NCI-H1436 treated with DMSO at 0.1 percent for 48 hours (cell line): ENCODE measurements around the gene MAOA.
"Not testable (repeated sequence)": the region's sequence is repeated elsewhere in the genome, so short reads cannot be mapped to it uniquely, and the experiment has no call there.

ENCODE experiments used
- DNase-seq: peaks from one replicate; lab custom pipeline; 2025; lab: John Stamatoyannopoulos, UW

MAOA gene

DNA sequence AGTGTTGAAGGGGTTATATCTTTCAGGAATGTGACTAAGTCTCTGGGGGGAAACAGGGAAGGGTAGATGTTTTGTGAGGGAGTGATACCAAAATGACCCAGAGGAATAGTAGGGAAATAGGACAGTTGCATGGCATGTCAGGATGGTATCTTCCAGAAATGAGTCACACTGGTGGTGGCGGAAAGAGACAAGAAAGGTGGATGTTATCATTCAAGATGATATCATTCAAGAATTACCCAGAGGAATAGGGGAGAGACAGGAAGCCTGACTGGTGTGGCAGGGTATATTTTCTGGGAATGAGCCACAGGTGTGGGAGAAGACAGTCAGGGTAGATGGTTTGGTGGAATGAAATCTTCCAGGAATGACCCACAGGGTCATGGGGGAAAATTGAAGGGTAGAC, 61.1 kb downstream of the MAOA start:
- DNase-seq, result no peak

DNA sequence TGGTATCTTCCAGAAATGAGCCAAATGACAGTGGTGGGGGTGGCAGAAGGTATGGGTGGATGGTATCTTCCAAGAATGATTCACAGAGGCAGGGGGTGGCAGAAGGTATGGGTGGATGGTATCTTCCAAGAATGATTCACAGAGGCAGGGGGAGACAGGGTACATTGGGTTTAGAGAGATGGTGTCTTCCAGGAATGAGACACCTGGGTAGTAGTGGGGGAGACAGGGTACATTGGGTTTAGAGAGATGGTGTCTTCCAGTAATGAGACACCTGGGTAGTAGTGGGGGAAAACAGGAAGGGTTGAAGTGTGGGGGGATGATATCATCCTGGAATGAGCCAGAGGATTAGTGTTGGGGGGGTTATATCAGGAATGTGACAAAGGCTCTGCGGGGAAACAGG, 62.0 kb downstream of the MAOA start:
- no peak for DNase-seq

DNA sequence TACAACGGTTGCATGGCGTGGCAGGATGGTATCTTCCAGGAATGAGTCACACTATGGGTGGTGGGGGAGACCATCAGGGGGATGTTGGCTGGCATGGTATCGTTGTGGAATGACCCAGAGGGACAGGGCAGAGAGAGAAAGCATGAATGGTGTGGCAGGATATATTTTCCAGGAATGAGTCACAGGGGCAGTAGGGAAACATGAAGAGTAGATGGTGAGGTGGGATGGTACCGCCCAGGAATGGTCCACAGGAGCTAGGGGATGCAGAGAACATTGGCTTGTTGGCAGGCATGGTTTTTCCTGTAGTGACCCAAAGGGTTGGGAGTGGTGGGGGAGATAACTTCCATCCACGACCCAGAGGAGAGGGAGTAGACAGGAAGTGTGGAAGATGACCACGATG, 62.4 kb downstream of the MAOA start:
- DNase-seq, result no peak

DNA sequence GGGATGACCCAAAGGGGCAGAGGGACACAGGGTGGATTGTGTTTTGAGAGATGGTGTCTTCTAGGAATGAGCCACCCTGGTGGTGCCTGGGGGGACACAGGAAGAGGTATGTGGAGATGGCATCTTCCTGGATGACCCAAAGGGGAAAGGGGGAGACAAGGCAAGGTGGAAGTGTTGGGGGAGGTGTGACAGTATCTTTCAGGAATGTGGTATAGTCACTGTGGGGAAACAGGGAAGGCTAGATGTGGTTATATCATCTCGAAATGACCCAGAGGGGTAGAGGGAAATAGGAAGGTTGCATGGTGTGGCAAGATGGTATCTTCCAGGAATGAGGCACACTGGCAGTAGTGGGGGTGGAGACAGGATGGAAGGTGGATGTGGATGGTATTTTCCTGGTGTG, 62.9 kb downstream of the MAOA start:
- no peak for DNase-seq

DNA sequence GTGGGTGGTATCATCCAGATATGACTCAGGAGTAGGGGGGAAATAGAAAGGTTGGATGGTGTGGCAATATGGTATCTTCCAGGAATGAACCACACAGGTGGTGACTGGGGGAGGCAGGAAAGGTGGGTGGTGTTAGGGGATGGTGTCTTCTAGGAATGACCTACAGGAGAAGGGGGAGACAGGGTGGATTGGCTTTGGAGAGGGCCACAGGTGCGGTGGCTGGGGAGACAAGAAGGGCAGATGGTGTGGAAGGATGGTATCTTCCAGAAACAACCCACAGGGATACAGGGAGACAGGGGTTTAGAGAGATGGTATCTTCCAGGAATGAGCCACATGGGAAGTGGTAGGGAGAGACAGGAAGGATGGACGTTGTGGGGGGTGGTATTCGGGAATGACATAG, 64.0 kb downstream of the MAOA start:
- DNase-seq, result no peak

DNA sequence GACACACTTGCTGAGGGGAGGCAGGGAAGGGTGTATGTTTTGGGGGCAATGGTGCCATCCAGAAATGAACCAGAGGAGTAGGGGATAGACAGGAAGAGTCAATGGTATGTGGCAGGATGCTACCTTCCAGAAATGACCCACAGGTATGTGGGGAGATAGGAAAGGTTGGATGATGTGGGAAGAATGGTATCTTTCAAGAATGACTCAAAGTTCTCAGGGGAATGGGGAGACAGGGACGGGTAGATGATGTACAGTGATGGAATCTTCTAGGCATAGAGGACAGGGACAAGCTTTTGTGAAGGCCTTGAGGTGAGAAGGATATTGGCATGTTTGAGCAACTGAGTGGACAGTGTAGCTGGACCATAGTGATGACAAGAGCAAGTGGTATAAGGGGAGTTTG, 64.9 kb downstream of the MAOA start:
- DNase-seq, result no peak

DNA sequence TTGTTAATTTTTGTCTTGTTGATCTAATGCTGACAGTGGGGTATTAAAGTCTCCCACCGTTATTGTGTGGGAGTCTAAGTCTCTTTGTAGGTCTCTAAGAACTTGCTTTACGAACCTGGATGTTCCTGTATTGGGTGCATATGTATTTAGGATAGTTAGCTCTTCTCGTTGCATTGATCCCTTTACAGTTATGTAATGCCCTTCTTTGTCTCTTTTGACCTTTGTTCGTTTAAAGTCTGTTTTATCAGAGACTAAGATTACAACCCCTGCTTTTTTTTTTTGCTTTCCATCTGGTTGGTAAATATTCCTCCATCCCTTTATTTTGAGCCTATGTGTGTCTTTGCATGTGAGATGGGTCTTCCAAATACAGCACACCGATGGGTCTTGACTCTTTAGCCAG, 69.1 kb downstream of the MAOA start:
- DNase-seq, result not testable (repeated sequence)

DNA sequence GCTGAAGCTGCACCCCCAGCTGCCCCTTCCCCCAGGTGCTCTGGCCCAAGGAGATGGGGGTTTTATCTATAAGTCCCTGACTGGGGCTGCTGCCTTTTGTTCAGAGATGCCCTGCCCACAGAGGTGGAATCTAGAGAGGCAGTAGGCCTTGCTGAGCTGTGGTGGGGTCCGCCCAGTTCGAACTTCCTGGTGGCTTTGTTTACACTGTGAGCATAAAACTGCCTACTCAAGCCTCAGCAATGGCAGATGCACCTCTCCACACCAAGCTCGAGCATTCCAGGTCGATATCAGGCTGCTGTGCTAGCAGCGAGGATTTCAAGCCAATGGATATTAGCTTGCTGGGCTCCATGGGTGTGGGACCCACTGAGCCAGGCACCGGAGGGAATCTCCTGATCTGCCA, 71.2 kb downstream of the MAOA start:
- DNase-seq, result not testable (repeated sequence)

DNA sequence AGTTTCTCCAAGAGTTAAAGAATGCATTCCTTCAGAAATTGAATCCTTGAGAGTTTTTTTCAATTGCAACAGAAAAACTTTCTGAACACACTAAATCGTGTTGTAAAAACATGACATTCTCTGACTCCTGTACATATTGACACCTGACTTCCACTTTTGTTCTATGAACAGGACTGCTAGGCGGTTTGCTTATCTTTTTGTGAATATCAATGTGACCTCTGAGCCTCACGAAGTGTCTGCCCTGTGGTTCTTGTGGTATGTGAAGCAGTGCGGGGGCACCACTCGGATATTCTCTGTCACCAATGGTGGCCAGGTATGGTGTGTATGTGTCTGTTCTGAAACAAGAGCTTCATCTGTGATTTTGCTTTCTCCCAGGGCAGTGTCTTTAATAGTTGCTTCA, 71.9 kb downstream of the MAOA start:
- no peak for DNase-seq

DNA sequence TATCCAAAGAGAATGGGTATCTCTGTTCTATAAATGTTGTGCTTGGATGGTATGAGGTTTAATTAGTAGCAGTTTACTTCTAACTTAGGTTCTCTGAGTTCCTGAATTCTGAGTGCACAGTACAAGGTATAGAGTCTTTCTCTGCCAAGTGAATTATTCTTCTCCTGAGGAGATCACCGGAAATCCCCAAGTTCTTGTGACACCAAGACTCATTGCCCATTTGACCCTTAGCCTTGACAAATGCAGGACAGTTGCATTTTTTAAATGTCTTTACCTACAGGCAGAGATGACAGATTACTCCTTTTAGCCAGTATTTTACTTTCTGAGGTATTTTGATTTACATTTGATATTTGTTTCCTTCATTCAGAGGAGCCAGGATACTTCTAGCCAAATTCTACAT, 72.9 kb downstream of the MAOA start:
- DNase-seq, result no peak

DNA sequence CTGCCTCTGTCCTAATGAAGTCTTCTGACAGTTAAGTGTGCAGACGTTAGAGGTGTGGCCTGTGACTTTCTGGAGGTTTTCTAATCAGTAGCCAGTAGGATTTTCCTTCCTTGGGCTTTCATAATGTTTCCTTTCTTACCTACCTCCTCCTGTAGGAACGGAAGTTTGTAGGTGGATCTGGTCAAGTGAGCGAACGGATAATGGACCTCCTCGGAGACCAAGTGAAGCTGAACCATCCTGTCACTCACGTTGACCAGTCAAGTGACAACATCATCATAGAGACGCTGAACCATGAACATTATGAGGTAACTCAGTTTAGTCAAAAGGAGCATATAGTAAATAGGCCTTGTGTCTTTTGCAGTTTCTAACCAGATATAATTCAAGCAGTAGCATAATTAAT, 75.0 kb downstream of the MAOA start:
- DNase-seq, result no peak

DNA sequence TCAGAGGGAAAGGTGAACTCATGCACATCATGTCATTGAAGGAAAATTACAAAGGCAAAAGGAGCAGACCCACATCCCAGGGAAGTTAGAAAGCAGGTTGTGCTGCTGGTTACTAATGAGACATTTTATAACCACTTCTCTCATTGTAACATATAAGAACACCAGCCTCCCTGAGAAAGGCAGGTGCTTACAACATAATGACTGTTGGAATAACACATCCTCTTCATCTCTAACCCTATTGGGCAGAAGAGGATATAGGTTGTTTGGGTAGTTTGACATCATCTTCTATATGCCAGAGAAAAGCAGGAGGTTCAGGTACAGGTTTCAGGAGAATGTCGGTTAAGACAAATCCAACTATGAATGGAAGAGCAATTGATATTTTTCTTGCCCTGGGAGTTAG, 77.6 kb downstream of the MAOA start:
- no peak for DNase-seq

DNA sequence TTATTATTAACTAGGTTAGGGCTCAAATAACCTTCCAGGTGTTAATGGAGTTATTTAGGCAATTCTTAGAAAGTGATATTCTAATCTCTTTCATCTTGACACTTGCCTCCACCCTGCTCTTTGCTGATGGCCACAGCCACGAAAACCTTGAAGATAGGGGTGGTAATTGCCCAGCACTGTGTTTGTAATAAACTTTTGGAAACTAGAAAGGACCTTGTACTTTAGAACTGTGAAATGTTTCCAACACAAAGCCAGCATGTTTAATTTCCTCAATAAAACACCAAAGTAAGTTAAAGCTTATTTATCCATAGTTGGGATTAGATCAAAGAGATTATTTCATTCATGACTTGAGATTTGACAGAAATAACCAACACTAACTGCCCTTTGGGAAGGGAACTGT, 78.3 kb downstream of the MAOA start:
- no peak for DNase-seq

DNA sequence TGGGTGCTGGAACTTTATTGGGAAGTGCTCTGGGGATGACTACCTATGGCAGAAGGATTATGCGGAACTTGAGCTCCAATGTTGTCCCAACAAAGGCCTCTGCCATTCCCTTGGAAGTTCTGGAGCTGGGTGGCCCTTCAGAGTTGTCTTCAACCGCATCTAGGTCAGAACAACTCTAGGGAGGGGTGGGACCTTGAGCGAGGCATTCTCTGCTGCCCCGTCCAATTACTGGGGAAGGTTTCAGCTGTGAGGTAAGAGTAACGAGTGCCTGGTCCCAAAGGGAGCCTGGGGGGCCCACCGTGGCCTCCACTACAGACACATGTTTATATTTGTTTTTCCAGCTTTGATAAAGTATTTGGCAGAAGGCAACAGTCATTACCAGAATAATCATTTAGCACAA, 79.4 kb downstream of the MAOA start:
- DNase-seq, result no peak

DNA sequence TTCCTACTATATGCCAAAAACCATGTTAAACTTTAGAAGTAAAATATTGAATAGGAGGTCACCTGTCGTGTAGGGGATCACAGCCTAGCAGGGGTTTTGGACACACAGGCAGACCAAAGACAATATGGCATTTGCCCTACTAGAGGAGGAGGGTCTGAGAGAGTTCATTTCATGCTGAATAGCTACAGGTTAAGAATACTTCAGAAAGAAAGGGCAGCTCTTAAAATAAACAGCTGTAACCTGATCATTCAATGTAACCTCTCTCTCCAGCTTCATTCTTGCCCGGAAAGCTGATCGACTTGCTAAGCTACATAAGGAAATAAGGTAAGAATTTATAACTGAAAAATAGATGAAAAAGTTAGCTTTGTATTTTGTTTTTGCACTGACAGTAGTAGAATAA, 79.9 kb downstream of the MAOA start:
- no peak for DNase-seq

DNA sequence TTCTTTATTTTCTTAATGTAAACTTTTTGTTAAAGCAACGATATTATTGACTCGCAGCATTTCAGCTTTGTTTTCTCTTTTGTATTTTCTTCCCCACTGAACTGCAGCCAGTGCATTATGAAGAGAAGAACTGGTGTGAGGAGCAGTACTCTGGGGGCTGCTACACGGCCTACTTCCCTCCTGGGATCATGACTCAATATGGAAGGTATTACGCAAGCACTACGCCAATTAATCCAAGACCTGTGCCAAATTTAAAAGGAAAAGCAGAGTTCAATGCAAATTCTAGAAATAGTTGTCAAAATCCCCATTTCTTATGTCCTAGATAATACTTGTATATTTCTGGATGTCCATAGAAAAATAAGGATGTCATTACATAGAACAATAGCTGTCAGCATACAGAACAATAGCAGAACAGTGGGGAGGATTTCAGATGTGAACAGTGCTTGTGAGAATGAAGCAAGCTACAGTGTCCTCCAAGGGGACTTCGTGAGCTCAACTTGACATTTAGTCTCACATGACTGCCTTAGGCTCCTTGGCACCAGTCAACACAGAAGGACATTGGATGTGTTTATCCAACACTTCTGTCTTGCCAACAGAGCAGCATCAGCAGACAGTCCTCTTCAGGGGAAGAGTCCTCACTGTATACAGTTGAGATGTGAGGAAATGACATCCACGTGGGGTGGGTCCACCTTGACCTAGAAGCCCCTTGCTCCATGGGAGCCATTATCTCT, 85.9 kb downstream of the MAOA start:
- no peak for DNase-seq

DNA sequence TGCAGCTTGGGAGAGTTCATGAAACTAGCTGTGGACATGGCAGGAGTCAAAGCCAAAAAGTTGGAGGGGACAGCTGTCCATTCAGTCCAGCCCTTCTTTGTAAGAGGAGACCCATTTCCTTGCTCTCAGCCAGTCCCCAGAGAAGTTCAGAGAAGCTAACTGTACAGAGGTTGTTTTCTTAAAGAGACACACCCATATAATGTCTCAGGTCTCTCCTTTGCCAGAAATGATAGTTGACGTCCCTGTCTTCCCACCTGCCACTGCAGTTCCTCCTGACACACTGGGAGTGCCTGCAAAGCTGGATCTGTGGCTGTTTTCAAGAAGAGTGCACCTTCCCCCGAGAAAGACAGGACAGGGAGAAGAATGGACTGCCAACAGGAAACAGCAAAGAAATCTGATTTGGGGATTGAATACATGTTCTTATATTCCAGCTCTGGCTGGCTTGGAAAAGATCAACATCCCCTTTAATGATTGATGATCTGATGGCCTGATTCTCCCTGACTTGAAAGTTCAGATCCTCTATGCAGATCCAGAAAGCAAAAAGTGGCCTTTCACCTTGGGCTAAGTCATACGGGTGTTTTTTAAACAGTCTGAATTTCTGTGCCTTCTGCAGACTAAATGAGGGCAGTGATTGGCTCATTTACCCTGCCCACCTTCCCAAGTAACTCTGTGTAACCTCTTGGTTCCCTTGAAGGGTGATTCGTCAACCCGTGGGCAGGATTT, 87.2 kb downstream of the MAOA start:
- DNase-seq, result no peak

DNA sequence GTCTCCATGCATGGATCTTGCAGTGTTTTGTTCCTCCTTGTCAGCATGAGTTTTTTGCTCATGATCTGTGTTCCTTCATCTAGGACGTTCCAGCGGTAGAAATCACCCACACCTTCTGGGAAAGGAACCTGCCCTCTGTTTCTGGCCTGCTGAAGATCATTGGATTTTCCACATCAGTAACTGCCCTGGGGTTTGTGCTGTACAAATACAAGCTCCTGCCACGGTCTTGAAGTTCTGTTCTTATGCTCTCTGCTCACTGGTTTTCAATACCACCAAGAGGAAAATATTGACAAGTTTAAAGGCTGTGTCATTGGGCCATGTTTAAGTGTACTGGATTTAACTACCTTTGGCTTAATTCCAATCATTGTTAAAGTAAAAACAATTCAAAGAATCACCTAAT, 88.2 kb downstream of the MAOA start:
- no peak for DNase-seq

DNA sequence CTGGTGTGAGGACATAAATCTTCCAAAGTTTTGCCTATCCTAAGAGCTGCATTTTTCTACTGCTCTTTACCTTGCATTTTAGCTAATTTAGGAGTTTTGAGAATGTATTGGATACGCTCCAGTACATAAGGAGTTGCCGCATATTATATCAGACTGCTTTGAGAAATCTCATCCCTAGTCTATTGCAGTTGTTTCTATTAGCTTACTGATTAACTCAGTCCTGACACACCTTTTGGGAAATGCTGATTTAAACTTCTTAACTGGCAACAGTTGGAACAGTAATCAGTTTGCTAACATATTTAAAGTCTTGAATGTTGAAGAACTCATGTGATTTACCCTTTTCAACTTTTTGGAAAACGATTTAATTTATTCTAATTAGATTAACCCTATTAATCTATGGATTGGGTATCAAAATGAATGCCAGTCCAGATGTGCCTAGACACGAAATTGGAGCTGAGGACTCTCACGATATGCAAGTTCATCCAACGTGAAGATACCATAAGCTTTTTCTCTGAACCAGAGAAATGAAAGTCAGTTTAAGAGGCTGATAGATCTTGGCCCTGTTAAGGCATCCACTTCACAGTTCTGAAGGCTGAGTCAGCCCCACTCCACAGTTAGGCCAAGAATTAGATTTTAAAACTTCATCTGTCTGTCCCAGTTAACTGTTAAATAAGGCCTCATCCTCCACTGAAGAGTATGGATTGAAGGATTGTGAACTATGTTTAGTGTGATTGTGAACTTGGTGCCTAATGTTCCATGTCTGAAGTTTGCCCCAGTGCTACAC, 90.0 kb downstream of the MAOA start:
- no peak for DNase-seq

DNA sequence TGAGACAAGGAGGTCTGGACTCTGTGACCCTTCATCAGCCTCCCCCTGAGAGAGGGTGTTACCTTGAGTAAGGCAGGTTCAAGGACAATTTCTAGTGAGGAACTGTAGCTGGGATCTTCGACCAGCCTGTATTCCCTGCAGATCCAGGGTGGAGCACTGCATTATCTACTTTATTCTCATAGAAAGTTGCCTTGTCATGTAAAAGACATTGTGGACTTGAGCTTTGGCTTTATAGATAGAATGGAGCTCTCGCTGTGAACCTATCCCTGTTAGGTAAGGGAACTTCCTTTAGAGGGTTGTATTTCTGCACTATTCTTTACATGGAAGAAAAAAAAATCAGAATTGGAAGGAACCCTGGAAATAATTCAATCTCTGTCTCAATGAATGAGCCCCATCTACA, 91.4 kb downstream of the MAOA start:
- no peak for DNase-seq

DNA sequence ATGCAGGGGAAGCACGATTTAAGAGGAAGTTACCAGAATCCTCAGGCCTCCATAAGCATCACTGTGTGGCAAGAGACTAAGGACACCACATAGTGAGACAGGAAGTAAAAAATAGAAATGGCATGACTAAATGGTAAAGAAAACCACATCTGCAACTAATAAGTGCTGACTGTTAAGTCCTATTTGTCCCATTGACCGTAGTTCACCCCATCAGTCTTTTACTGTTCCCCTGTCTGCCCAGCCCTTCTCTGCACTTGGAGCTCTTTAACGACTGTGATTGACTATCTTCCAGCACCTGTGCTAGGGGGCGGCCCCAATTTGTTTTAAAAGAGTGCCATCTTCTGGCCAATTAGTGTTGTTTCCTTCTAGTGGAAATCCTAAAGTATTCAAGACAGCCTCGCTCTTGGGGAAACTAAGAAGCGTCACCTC, 94.2 kb downstream of the MAOA start:
- DNase-seq, result no peak

DNA sequence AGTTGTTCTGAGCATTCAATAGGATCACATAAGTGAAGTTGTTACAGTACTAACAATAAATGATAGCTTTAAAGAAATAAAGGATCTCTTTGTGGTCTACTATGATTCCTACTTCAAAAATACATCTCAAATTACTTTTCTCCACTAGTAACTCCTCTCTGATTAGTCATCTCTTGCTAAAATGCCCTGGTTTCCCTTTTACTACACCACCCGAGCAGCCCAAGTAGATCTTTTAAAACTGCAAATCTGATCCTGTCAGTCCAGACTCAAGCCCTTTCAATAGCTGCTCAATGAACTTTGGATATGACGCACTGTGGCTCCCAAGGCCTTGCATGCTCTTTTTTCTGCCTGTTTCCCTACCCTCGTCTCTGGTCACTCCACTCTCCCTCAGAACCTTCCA, 97.5 kb downstream of the MAOA start:
- no peak for DNase-seq

DNA sequence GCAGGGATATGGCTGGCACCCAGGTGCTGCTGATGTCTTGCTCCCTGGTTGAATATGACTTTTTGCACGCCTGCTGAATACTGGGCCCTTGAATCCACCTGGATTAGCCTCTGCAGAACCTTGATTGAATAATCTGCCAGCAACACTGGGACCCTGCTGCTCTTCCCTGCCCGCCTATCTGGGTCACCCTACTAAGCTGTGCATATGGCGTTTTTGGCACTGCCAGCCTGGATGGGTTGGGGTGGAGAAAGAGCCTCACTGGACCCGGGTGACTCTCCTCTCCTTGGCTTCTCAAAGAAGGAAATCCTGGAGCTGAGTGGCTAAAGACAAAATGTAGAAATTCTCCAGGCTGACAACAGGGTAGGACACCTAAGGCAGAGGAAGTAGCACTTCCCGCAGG, 100.0 kb downstream of the MAOA start:
- no peak for DNase-seq
